ENCODE measurements around the gene OR2AE1.

The OR2AE1 gene

GRCh38 chr7:99840136-99840869, 36.5 kb downstream of the OR2AE1 start:
- no peak for DNase-seq (ENCODE audit: low read depth)
- no peak for TF ChIP-seq CTCF (IDR thresholded peaks at IDR 0.05; ENCODE audit: low read length, missing control alignments)
- no peak overlapping the region for H3K4me3 ChIP-seq (replicated peaks; ENCODE audit: low read depth, low read length)

- no peak for DNase-seq (ENCODE audit: low read depth)
- no peak for TF ChIP-seq CTCF (IDR thresholded peaks at IDR 0.05; ENCODE audit: low read length, missing control alignments)
- no peak overlapping the region for H3K4me3 ChIP-seq (replicated peaks; ENCODE audit: low read depth, low read length)
Measured at GRCh38 chr7:99839287-99840021, 37.4 kb downstream of the OR2AE1 start.

- TF ChIP-seq CTCF (IDR thresholded peaks at IDR 0.05; ENCODE audit: low read length, missing control alignments) = no peak
- H3K4me3 ChIP-seq (replicated peaks; ENCODE audit: low read depth, low read length) = no peak overlapping the region
- DNase-seq (ENCODE audit: low read depth) = peak; percentile 7
Measured at GRCh38 chr7:99837649-99838361, 39.0 kb downstream of the OR2AE1 start.

- H3K4me3 ChIP-seq (replicated peaks; ENCODE audit: low read depth, low read length) = no peak overlapping the region
- no peak for DNase-seq (ENCODE audit: low read depth)
- no peak for TF ChIP-seq CTCF (IDR thresholded peaks at IDR 0.05; ENCODE audit: low read length, missing control alignments)
Measured at GRCh38 chr7:99835189-99835588, 41.6 kb downstream of the OR2AE1 start.

GRCh38 chr7:99834382-99834781, 42.5 kb downstream of the OR2AE1 start:
- no peak overlapping the region for H3K4me3 ChIP-seq (replicated peaks; ENCODE audit: low read depth, low read length)
- TF ChIP-seq CTCF (IDR thresholded peaks at IDR 0.05; ENCODE audit: low read length, missing control alignments) = no peak
- DNase-seq (ENCODE audit: low read depth) = no peak

- DNase-seq (ENCODE audit: low read depth) = no peak
- H3K4me3 ChIP-seq (replicated peaks; ENCODE audit: low read depth, low read length) = no peak overlapping the region
- TF ChIP-seq CTCF (IDR thresholded peaks at IDR 0.05; ENCODE audit: low read length, missing control alignments) = no peak
Measured at GRCh38 chr7:99833289-99833877, 43.5 kb downstream of the OR2AE1 start.

Measured in fibroblast of pulmonary artery (primary cell).